ENCODE data around the gene IFIT1. TPM values are rescaled to one million over a fixed set of nuclear protein-coding genes. Genes with fewer than 3 reads are reported as not detected.
"Not testable (repeated sequence)": the region's sequence is repeated elsewhere in the genome, so short reads cannot be mapped to it uniquely, and the experiment has no call there.

The IFIT1 gene
- total RNA-seq, 1 experiment from 2014 or later = 3.4 TPM

DNA sequence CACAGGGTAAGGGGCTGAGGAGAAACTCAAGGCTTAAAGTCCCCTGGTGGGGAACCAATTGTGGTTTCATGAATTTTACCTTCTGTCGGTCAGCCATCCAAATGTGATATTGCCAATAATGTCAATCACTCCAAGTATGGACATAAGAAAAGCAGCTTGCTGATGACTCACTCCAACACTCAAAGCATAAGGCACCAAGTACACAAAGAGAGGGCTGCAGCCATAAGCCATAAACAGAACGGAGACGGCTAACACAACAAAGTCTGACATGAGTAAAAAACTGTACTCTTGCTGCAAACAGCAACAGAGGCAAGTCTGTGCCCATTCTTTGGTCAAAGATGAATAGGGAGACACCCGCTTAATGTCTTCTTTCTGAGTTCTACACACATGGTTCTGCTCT is 46.1 kb downstream of the IFIT1 start:
- Histone ChIP-seq H3K4me3 (no peak overlapping the region), H3F3A (ENCODE audit: insufficient read depth, low read depth) (no peaks in the 10 kb centered on the region), H3K27me3 (ENCODE audit: insufficient read depth, low read depth) (no peaks in the 10 kb centered on the region), H3K27ac (no peak overlapping the region), H3K9me2 (ENCODE audit: insufficient read depth) (no peaks in the 10 kb centered on the region), H3K4me2 (no peak overlapping the region), H3K4me1 (replicated peaks; ENCODE audit: insufficient read depth) (no peaks in the 10 kb centered on the region), H3K9me3 (ENCODE audit: insufficient read depth, low read depth) (no peaks in the 10 kb centered on the region), H2AFZ (no peak overlapping the region), H4K20me1 (ENCODE audit: insufficient read depth) (no peaks in the 10 kb centered on the region), H3K79me2 (ENCODE audit: low read depth) (no peaks in the 10 kb centered on the region), H3K36me3 (ENCODE audit: low read depth) (no peaks in the 10 kb centered on the region)
- no peak for DNase-seq
- ChIA-PET CTCF (no interaction called here), POLR2A (ENCODE audit: unreplicated experiment) (no interaction called here)
- BruUV-seq (replicated peaks) = no TSS peak
- intact Hi-C loops (cut with micrococcal nuclease; ENCODE audit: unreplicated experiment) = no loop called here
- TF ChIP-seq, protein P1, sequence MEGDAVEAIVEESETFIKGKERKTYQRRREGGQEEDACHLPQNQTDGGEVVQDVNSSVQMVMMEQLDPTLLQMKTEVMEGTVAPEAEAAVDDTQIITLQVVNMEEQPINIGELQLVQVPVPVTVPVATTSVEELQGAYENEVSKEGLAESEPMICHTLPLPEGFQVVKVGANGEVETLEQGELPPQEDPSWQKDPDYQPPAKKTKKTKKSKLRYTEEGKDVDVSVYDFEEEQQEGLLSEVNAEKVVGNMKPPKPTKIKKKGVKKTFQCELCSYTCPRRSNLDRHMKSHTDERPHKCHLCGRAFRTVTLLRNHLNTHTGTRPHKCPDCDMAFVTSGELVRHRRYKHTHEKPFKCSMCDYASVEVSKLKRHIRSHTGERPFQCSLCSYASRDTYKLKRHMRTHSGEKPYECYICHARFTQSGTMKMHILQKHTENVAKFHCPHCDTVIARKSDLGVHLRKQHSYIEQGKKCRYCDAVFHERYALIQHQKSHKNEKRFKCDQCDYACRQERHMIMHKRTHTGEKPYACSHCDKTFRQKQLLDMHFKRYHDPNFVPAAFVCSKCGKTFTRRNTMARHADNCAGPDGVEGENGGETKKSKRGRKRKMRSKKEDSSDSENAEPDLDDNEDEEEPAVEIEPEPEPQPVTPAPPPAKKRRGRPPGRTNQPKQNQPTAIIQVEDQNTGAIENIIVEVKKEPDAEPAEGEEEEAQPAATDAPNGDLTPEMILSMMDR (conservative IDR thresholded peaks at IDR 0.05) = no peak
- TF ChIP-seq EZH2 (IDR thresholded peaks at IDR 0.05; ENCODE audit: low read depth) = no peak

DNA sequence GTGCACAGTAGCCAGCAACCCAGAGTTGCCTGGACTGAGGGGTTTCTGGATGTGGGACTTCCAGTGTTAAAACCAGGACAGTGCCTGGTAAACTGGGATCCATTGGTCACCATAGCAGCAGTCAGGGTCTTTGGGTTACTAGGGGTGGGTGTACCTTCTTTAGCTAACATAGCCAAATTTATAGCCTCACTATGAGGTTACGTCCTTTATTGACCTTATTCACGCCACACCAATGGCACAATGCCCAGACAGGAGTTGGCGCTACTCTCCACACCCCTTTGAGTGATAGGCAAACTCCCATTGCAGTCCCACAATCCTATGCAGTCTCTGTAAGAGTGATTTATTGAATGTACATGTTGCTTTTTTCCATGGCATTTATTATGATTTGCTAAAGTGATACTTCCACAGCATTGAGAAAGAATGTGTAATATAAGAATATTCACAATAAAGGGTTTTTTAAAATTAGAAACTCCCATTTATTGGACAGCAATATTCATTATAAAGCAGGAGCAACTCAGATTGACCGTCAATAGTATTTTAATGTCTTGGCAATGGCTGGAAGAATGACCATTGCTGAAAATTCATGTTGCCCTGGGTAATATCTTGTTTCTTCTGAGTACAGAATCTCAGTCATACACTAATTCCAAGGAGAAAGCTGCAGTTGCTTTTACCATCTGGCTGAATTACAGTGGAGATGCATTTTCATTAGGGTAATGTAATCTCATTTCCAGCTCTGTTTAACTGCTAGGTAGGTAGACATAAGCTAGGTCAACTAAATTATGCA is 48.0 kb downstream of the IFIT1 start:
- no peaks in the 10 kb centered on the region for H3F3A ChIP-seq (ENCODE audit: insufficient read depth, low read depth)
- H3K9me2 ChIP-seq (ENCODE audit: insufficient read depth) = no peaks in the 10 kb centered on the region
- H4K20me1 ChIP-seq (ENCODE audit: insufficient read depth) = no peaks in the 10 kb centered on the region
- CTCF ChIA-PET = interaction anchor here (0.5 kb wide), 1 partner anchor 115 kb away, joined by 3 read pairs; no protein-coding TSS in a partner anchor
- no peak overlapping the region for H3K4me2 ChIP-seq
- TF ChIP-seq, protein P1 (conservative IDR thresholded peaks at IDR 0.05) = no peak
- no peak for TF ChIP-seq EZH2 (IDR thresholded peaks at IDR 0.05; ENCODE audit: low read depth)
- DNase-seq = no peak
- H3K27ac ChIP-seq = no peak overlapping the region
- H3K79me2 ChIP-seq (ENCODE audit: low read depth) = no peaks in the 10 kb centered on the region
- no TSS peak for BruUV-seq (replicated peaks)
- intact Hi-C loops (cut with micrococcal nuclease; ENCODE audit: unreplicated experiment) = no loop called here
- POLR2A ChIA-PET (ENCODE audit: unreplicated experiment) = no interaction called here
- H3K4me1 ChIP-seq (replicated peaks; ENCODE audit: insufficient read depth) = no peaks in the 10 kb centered on the region
- H3K9me3 ChIP-seq (ENCODE audit: insufficient read depth, low read depth) = no peaks in the 10 kb centered on the region
- H2AFZ ChIP-seq = no peak overlapping the region
- H3K36me3 ChIP-seq (ENCODE audit: low read depth) = no peaks in the 10 kb centered on the region
- no peak overlapping the region for H3K4me3 ChIP-seq
- no peaks in the 10 kb centered on the region for H3K27me3 ChIP-seq (ENCODE audit: insufficient read depth, low read depth)

DNA sequence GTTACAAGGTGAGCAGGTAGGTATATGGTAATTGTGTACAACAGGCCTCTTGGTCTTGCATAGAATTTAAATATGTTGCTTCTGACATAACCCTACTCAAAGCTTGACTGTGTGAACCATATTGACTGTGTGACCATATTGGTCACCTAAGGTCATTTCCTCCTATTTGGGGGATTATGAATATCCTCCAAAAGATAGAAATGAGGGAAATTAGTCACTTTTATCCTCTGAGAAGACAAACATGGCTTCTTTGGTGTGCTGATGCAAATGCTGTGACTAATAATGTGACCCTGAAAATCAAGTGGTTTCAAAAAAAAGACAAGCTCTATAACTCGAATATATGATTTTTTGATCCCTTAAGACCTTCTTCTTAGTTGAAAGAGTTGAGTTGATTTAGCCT is 49.9 kb downstream of the IFIT1 start:
- CTCF ChIA-PET = no interaction called here
- no peaks in the 10 kb centered on the region for H3K9me2 ChIP-seq (ENCODE audit: insufficient read depth)
- no peak overlapping the region for H3K4me3 ChIP-seq
- no peaks in the 10 kb centered on the region for H3K4me1 ChIP-seq (replicated peaks; ENCODE audit: insufficient read depth)
- no peaks in the 10 kb centered on the region for H4K20me1 ChIP-seq (ENCODE audit: insufficient read depth)
- H3K9me3 ChIP-seq (ENCODE audit: insufficient read depth, low read depth) = no peaks in the 10 kb centered on the region
- TF ChIP-seq, protein P1 (conservative IDR thresholded peaks at IDR 0.05) = no peak
- TF ChIP-seq EZH2 (IDR thresholded peaks at IDR 0.05; ENCODE audit: low read depth) = no peak
- H3K79me2 ChIP-seq (ENCODE audit: low read depth) = no peaks in the 10 kb centered on the region
- H3K27me3 ChIP-seq (ENCODE audit: insufficient read depth, low read depth) = no peaks in the 10 kb centered on the region
- no peaks in the 10 kb centered on the region for H3K36me3 ChIP-seq (ENCODE audit: low read depth)
- H3F3A ChIP-seq (ENCODE audit: insufficient read depth, low read depth) = no peaks in the 10 kb centered on the region
- no peak overlapping the region for H3K27ac ChIP-seq
- H2AFZ ChIP-seq = no peak overlapping the region
- H3K4me2 ChIP-seq = no peak overlapping the region
- no peak for DNase-seq
- POLR2A ChIA-PET (ENCODE audit: unreplicated experiment) = no interaction called here
- no TSS peak for BruUV-seq (replicated peaks)
- intact Hi-C loops (cut with micrococcal nuclease; ENCODE audit: unreplicated experiment) = no loop called here

DNA sequence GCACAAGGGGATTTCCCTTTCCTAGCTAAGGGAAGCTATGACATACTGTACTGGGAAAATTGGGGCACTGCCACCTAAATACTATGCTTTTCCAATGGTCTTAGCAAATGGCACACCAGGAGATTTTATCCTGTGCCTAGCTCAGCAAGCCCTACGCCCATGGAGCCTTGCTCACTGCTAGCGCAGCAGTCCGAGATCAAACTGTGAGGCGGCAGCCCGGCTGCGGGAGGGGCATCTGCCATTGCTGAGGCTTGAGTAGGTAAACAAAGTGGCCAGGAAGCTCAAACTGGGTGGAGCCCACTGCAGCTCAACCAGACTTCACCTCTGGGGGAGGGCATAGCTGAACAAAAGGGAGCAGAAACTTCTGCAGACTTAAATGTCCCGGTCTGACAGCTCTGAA is 52.4 kb downstream of the IFIT1 start:
- H4K20me1 ChIP-seq (ENCODE audit: insufficient read depth); H3F3A ChIP-seq (ENCODE audit: insufficient read depth, low read depth); H3K27ac ChIP-seq; intact Hi-C loops (cut with micrococcal nuclease; ENCODE audit: unreplicated experiment); H2AFZ ChIP-seq; H3K27me3 ChIP-seq (ENCODE audit: insufficient read depth, low read depth); H3K4me1 ChIP-seq (replicated peaks; ENCODE audit: insufficient read depth); POLR2A ChIA-PET (ENCODE audit: unreplicated experiment); DNase-seq; H3K36me3 ChIP-seq (ENCODE audit: low read depth); H3K9me3 ChIP-seq (ENCODE audit: insufficient read depth, low read depth); H3K79me2 ChIP-seq (ENCODE audit: low read depth); H3K4me3 ChIP-seq; CTCF ChIA-PET; H3K4me2 ChIP-seq; H3K9me2 ChIP-seq (ENCODE audit: insufficient read depth); BruUV-seq (replicated peaks): not testable (repeated sequence)

All from PC-9 (cell line).